ENCODE data around the gene AMZ2. TPM values are rescaled to one million over a fixed set of nuclear protein-coding genes. Genes with fewer than 3 reads are reported as not detected.
A peak's percentile ranks its signal among the peaks of the same experiment; 100 is the strongest.

AMZ2 gene
- total RNA-seq, 1 donor, result 80.3 TPM

GRCh38 chr17:68302666-68303065 lies 54.8 kb downstream of the AMZ2 start:
- H2AFZ ChIP-seq (ENCODE audit: low read length), result peak overlapping the region; percentile 19

DNA sequence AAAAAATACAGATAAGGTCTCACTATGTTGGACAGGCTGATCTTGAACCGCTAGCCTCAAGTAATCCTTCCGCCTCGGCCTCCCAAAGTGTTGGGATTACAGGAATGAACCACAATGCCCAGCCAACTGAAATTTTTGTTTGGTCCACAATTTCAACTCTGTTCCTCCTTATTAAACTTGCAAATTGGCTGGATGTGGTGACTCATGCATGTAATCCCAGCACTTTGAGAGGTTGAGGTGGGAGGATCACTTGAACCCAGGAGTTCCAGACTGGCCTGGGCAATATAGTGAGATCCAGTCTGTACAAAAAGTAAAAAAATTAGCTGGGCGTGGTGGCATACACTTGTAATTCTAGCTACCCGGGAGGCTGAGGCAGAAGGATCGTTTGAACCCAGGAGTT lies 56.9 kb downstream of the AMZ2 start:
- H3K36me3 ChIP-seq (ENCODE audit: insufficient read depth, low read length), result no peaks in the 10 kb centered on the region
- no peak overlapping the region for H2AFZ ChIP-seq (ENCODE audit: low read length)
- H3K27me3 ChIP-seq (ENCODE audit: insufficient read depth, low read length), result no peaks in the 10 kb centered on the region
- TF ChIP-seq, protein P1, sequence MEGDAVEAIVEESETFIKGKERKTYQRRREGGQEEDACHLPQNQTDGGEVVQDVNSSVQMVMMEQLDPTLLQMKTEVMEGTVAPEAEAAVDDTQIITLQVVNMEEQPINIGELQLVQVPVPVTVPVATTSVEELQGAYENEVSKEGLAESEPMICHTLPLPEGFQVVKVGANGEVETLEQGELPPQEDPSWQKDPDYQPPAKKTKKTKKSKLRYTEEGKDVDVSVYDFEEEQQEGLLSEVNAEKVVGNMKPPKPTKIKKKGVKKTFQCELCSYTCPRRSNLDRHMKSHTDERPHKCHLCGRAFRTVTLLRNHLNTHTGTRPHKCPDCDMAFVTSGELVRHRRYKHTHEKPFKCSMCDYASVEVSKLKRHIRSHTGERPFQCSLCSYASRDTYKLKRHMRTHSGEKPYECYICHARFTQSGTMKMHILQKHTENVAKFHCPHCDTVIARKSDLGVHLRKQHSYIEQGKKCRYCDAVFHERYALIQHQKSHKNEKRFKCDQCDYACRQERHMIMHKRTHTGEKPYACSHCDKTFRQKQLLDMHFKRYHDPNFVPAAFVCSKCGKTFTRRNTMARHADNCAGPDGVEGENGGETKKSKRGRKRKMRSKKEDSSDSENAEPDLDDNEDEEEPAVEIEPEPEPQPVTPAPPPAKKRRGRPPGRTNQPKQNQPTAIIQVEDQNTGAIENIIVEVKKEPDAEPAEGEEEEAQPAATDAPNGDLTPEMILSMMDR (IDR thresholded peaks at IDR 0.05; ENCODE audit: extremely low read depth, low read depth, low read length), result no peak
- no peak overlapping the region for H3K27ac ChIP-seq (ENCODE audit: low read depth, low read length)
- H4K20me1 ChIP-seq (ENCODE audit: insufficient read depth, low read length), result no peaks in the 10 kb centered on the region
- H3K4me2 ChIP-seq (ENCODE audit: insufficient read depth, low read length), result no peak overlapping the region
- H3K79me2 ChIP-seq (ENCODE audit: insufficient read depth, low read length), result no peaks in the 10 kb centered on the region
- peaks cover 2% of the 10 kb centered on the region for H3K4me1 ChIP-seq (ENCODE audit: insufficient read depth, low read length)
- no peaks in the 10 kb centered on the region for H3K9me3 ChIP-seq (ENCODE audit: low read depth, low read length)
- H3K4me3 ChIP-seq (ENCODE audit: insufficient read depth, low read length), result no peak overlapping the region
- DNase-seq (ENCODE audit: insufficient read length, low spot score, missing footprints), result no peak

More at GRCh38 chr17:68302666-68303065, 54.8 kb downstream of the AMZ2 start:
- Histone ChIP-seq H3K27ac (ENCODE audit: low read depth, low read length) (no peak overlapping the region), H3K79me2 (ENCODE audit: insufficient read depth, low read length) (no peaks in the 10 kb centered on the region), H3K9me3 (ENCODE audit: low read depth, low read length) (no peaks in the 10 kb centered on the region), H3K27me3 (ENCODE audit: insufficient read depth, low read length) (no peaks in the 10 kb centered on the region), H3K4me2 (ENCODE audit: insufficient read depth, low read length) (no peak overlapping the region), H3K36me3 (ENCODE audit: insufficient read depth, low read length) (no peaks in the 10 kb centered on the region), H3K4me3 (ENCODE audit: insufficient read depth, low read length) (no peak overlapping the region), H3K4me1 (ENCODE audit: insufficient read depth, low read length) (peaks cover 2% of the 10 kb centered on the region), H4K20me1 (ENCODE audit: insufficient read depth, low read length) (no peaks in the 10 kb centered on the region)
- TF ChIP-seq, protein P1 (IDR thresholded peaks at IDR 0.05; ENCODE audit: extremely low read depth, low read depth, low read length), result no peak
- peak; percentile 35 for DNase-seq (ENCODE audit: insufficient read length, low spot score, missing footprints)

DNA sequence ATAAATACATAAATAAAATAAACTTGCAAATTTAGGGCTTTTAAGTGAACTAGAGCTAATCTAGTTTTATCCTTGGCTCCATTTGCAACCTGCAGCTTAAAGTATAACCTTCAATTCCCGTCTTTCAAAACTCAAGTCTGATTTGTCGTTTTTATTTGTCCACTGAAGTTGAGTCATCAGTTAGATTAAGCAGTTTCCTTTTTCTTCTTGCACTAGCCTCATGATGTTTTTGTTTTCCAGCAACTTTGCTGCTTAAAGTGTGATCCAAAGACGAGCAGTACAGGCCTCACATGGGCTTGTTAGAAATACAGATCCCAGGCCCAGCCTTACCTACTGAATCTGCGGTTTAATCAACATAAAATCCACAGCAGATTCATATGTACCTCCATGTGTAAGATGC lies 57.3 kb downstream of the AMZ2 start:
- H3K4me2 ChIP-seq (ENCODE audit: insufficient read depth, low read length), result no peak overlapping the region
- H4K20me1 ChIP-seq (ENCODE audit: insufficient read depth, low read length), result no peaks in the 10 kb centered on the region

More for the DNA sequence above, 57.3 kb downstream of the AMZ2 start:
- no peak overlapping the region for H3K27ac ChIP-seq (ENCODE audit: low read depth, low read length)
- H2AFZ ChIP-seq (ENCODE audit: low read length), result peak overlapping the region; percentile 40
- H3K79me2 ChIP-seq (ENCODE audit: insufficient read depth, low read length), result no peaks in the 10 kb centered on the region
- H3K27me3 ChIP-seq (ENCODE audit: insufficient read depth, low read length), result no peaks in the 10 kb centered on the region
- no peak overlapping the region for H3K4me3 ChIP-seq (ENCODE audit: insufficient read depth, low read length)
- no peaks in the 10 kb centered on the region for H3K9me3 ChIP-seq (ENCODE audit: low read depth, low read length)
- TF ChIP-seq, protein P1 (IDR thresholded peaks at IDR 0.05; ENCODE audit: extremely low read depth, low read depth, low read length), result no peak
- peaks cover 2% of the 10 kb centered on the region for H3K4me1 ChIP-seq (ENCODE audit: insufficient read depth, low read length)
- DNase-seq (ENCODE audit: insufficient read length, low spot score, missing footprints), result peak; percentile 76
- no peaks in the 10 kb centered on the region for H3K36me3 ChIP-seq (ENCODE audit: insufficient read depth, low read length)

Other genes with a start within 250 kb of the AMZ2 start
- gene KPNA2, start 212.3 kb upstream of the AMZ2 start, total RNA-seq, result 40.1 and 40.9 TPM in 2 replicates
- 1.4 and 3.8 TPM in 2 replicates for gene SLC16A6, start 43.1 kb downstream of the AMZ2 start, total RNA-seq
- gene ARSG, start 43.5 kb downstream of the AMZ2 start, total RNA-seq, result 7.6 and 7.7 TPM in 2 replicates
- 190 and 220 TPM in 2 replicates for gene WIPI1, start 209.5 kb downstream of the AMZ2 start, total RNA-seq

Data from osteoblast (primary cell).